Measurements from ENCODE around the gene MYEF2. TPM values are rescaled to one million over a fixed set of nuclear protein-coding genes. Genes with fewer than 3 reads are reported as not detected.

Gene MYEF2
- total and polyA plus RNA-seq, 4 donors = 7.4 to 38.5 (median 17.5) TPM

DNA sequence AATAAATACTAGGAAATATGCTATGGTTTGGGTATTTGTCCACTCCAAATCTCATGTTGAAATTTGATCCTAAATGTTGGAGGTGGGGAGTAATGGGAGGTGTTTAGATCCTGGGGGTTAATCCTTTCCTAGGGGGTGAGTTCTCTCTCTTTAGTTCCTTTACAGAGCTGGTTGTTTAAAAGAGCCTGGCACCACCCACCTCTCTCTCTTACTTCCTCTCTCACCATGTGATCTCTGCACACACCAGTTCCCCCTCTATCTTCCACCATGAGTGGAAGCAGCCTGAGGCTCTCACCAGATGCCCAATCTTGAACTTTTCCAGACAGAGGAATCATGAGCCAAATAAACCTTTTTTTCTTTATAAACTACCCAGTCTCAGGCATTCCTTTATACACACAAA lies 46.8 kb downstream of the MYEF2 start:
- TF ChIP-seq, protein P1, sequence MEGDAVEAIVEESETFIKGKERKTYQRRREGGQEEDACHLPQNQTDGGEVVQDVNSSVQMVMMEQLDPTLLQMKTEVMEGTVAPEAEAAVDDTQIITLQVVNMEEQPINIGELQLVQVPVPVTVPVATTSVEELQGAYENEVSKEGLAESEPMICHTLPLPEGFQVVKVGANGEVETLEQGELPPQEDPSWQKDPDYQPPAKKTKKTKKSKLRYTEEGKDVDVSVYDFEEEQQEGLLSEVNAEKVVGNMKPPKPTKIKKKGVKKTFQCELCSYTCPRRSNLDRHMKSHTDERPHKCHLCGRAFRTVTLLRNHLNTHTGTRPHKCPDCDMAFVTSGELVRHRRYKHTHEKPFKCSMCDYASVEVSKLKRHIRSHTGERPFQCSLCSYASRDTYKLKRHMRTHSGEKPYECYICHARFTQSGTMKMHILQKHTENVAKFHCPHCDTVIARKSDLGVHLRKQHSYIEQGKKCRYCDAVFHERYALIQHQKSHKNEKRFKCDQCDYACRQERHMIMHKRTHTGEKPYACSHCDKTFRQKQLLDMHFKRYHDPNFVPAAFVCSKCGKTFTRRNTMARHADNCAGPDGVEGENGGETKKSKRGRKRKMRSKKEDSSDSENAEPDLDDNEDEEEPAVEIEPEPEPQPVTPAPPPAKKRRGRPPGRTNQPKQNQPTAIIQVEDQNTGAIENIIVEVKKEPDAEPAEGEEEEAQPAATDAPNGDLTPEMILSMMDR (IDR thresholded peaks at IDR 0.05; ENCODE audit: control extremely low read depth, extremely low read depth) = no peak
- H3K27ac ChIP-seq (ENCODE audit: low read depth in 1 of 2, low read length in 1 of 2) = no peak overlapping the region
- H3K27me3 ChIP-seq (ENCODE audit: control insufficient read depth in 3 of 3, insufficient read depth in 3 of 3, low read length in 2 of 3) = no peaks in the 10 kb centered on the region
- no peaks in the 10 kb centered on the region for H3K9me3 ChIP-seq (ENCODE audit: control insufficient read depth in 4 of 4, insufficient read depth in 3 of 4, low read length in 3 of 4)
- H3K9ac ChIP-seq (ENCODE audit: insufficient read depth in 1 of 2, low read length in 2 of 2) = no peak overlapping the region
- H3K4me3 ChIP-seq = no peak overlapping the region
- no peak for DNase-seq
- no peak for ATAC-seq (ENCODE audit: insufficient read depth, low FRiP score)
- no peaks in the 10 kb centered on the region for H3K36me3 ChIP-seq (ENCODE audit: control insufficient read depth in 4 of 4, insufficient read depth in 4 of 4, low read length in 4 of 4)
- H3K4me1 ChIP-seq (ENCODE audit: control insufficient read depth in 5 of 5, insufficient read depth in 5 of 5, low read length in 5 of 5) = no peaks in the 10 kb centered on the region

DNA sequence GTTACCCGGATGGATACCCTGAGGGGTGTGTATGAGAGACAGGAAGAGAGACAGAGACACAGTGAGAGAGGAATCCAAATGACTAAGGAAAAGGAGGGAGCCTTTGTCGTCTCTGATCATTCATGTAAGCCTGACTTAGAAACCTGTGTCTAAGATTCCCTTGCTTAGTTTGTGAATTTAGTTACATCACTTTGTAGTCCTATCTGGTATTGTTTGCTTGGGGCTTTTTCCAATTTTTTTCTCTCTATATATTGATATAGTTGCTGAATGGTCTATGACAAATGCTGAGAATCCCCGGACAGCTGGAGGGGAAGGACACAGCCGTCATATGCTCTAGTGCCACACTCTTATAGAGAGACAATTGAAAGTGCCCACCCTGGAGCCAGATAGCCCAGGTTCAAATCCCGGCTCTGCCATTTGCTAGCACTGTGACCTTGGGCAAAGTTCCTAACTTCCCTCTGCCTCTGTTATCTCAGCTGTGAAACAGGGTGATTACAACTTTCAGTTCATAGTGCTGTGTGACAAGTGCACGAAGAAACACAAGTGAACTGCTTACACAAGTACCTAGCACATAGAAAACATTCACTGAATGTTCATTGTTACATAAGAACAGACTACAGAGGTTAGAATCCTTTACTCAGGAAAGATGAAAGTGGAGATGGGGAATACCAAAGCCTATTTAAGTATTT lies 51.3 kb downstream of the MYEF2 start:
- Histone ChIP-seq H3K9me3 (ENCODE audit: control insufficient read depth in 4 of 4, insufficient read depth in 3 of 4, low read length in 3 of 4) (no peaks in the 10 kb centered on the region), H3K4me1 (ENCODE audit: control insufficient read depth in 5 of 5, insufficient read depth in 5 of 5, low read length in 5 of 5) (no peaks in the 10 kb centered on the region), H3K27me3 (ENCODE audit: control insufficient read depth in 3 of 3, insufficient read depth in 3 of 3, low read length in 2 of 3) (no peaks in the 10 kb centered on the region), H3K9ac (ENCODE audit: insufficient read depth in 1 of 2, low read length in 2 of 2) (no peak overlapping the region), H3K36me3 (ENCODE audit: control insufficient read depth in 4 of 4, insufficient read depth in 4 of 4, low read length in 4 of 4) (no peaks in the 10 kb centered on the region), H3K27ac (ENCODE audit: low read depth in 1 of 2, low read length in 1 of 2) (no peak overlapping the region), H3K4me3 (no peak overlapping the region)
- no peak for DNase-seq
- ATAC-seq (ENCODE audit: insufficient read depth, low FRiP score) = no peak
- WGBS, 2 donors = 82% methylated on average over 6 of the region's 6 CpGs
- TF ChIP-seq, protein P1 (IDR thresholded peaks at IDR 0.05; ENCODE audit: control extremely low read depth, extremely low read depth) = no peak

DNA sequence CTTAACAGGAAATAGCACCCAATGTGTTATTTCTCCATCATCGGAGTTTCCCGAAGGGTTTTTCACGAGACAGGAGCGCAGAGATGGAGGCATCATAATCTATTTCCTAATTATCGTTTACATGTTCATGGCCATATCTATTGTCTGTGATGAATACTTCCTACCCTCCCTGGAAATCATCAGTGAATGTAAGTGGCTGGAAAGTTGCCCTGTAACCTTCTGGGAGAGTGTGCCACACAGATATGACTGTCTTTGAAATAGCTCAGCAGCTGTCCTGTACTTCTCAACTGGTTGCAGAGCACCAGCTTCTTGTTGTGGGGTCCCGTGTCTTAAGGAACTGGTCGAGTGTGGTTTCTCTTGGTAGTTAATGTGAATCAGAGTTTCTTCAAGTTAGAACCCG lies 56.2 kb downstream of the MYEF2 start:
- H3K27ac ChIP-seq (ENCODE audit: low read depth in 1 of 2, low read length in 1 of 2) = no peak overlapping the region
- TF ChIP-seq, protein P1 (IDR thresholded peaks at IDR 0.05; ENCODE audit: control extremely low read depth, extremely low read depth) = no peak
- no peak for ATAC-seq (ENCODE audit: insufficient read depth, low FRiP score)
- no peak overlapping the region for H3K4me3 ChIP-seq
- H3K27me3 ChIP-seq (ENCODE audit: control insufficient read depth in 3 of 3, insufficient read depth in 3 of 3, low read length in 2 of 3) = peaks cover 0 to under 1% (median 0%) of the 10 kb centered on the region in 3 donors
- no peak for DNase-seq
- H3K9me3 ChIP-seq (ENCODE audit: control insufficient read depth in 4 of 4, insufficient read depth in 3 of 4, low read length in 3 of 4) = no peaks in the 10 kb centered on the region
- H3K9ac ChIP-seq (ENCODE audit: insufficient read depth in 1 of 2, low read length in 2 of 2) = no peak overlapping the region
- WGBS, 2 donors = 65 to 86% methylated on average over 8 of the region's 8 CpGs
- H3K36me3 ChIP-seq (ENCODE audit: control insufficient read depth in 4 of 4, insufficient read depth in 4 of 4, low read length in 4 of 4) = no peaks in the 10 kb centered on the region
- H3K4me1 ChIP-seq (ENCODE audit: control insufficient read depth in 5 of 5, insufficient read depth in 5 of 5, low read length in 5 of 5) = no peaks in the 10 kb centered on the region

DNA sequence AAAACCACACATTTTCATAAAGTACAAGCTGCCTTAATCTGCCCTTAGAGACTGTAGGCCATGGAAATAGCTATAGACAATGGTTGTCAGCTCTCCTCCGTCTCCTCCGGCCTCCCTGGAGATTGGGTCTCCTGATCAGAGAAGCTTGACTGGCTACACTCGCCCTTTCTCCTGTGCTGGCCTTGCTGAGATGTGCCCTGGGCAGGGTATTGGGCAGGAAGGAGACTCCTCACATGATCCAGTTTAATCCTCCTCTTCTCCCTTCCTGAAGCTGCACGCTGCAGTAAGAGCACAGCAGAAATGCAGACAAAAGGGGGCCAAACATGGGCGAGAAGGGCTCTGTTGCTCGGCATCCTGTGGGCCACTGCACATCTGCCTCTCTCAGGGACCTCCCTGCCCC lies 57.4 kb downstream of the MYEF2 start, which contains the start of gene SLC24A5:
Gene SLC24A5, plus strand, starts transcription at position 246 of the 400 bp plus-strand sequence. Its CDS starts 55 bp downstream, at position 301.
- no peak for ATAC-seq (ENCODE audit: insufficient read depth, low FRiP score)

More for the DNA sequence above, 57.4 kb downstream of the MYEF2 start, which contains the start of gene SLC24A5:
- peaks cover 0 to 4% (median 0%) of the 10 kb centered on the region in 3 donors for H3K27me3 ChIP-seq (ENCODE audit: control insufficient read depth in 3 of 3, insufficient read depth in 3 of 3, low read length in 2 of 3)
- H3K36me3 ChIP-seq (ENCODE audit: control insufficient read depth in 4 of 4, insufficient read depth in 4 of 4, low read length in 4 of 4) = no peaks in the 10 kb centered on the region
- no peak for DNase-seq
- H3K9me3 ChIP-seq (ENCODE audit: control insufficient read depth in 4 of 4, insufficient read depth in 3 of 4, low read length in 3 of 4) = no peaks in the 10 kb centered on the region
- H3K9ac ChIP-seq (ENCODE audit: insufficient read depth in 1 of 2, low read length in 2 of 2) = no peak within 1 kb of the TSS
- no peak within 1 kb of the TSS for H3K27ac ChIP-seq (ENCODE audit: low read depth in 1 of 2, low read length in 1 of 2)
- WGBS, 2 donors = 81 to 85% methylated on average over 6 of the region's 6 CpGs
- TF ChIP-seq, protein P1 (IDR thresholded peaks at IDR 0.05; ENCODE audit: control extremely low read depth, extremely low read depth) = no peak
- H3K4me3 ChIP-seq = no peak within 1 kb of the TSS
- H3K4me1 ChIP-seq (ENCODE audit: control insufficient read depth in 5 of 5, insufficient read depth in 5 of 5, low read length in 5 of 5) = no peaks in the 10 kb centered on the region
